Islet precursor cell (in vitro differentiated cells): ENCODE measurements around the gene ROBO3.
A peak's percentile ranks its signal among the peaks of the same experiment; 100 is the strongest.

ENCODE experiments used
- DNase-seq: peaks from one replicate; pipeline ENCODE4 v3.0.0-alpha.2; 2018

ROBO3 gene

DNA sequence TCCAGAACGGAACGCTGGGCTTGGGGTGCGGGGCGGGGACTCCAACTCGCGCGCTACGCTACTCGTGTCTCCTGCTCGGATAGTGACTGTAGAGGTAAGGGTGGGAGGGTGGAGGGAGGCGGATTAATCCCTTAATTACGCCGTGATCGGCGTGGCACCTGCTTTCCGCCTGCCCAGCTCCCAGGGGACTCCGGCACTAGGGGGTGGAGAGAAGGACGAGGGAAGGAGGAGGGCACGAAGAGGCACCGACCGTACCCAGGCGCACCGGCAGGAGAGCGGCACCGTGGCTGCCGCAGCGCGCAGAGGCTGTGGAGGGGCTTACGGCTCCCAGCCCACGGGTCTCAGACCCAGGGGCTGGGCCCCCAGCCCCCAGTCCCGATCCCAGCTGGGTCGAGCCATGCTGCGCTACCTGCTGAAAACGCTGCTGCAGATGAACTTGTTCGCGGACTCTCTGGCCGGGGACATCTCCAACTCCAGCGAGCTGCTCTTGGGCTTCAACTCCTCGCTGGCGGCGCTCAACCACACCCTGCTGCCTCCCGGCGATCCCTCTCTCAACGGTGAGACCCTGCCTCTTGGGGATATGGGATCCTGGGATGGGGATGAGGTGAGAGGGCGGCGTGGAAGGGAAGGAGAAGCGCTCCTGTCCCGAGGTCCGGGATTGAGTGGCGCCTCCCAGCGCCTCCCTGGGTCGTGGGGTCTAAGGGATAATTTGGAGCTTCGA, at the start of gene ROBO3:
Gene ROBO3, plus strand, starts transcription at position 252 of the 721 bp plus-strand sequence. Its CDS starts 146 bp downstream, at position 398.
- peak; percentile 50 for DNase-seq

DNA sequence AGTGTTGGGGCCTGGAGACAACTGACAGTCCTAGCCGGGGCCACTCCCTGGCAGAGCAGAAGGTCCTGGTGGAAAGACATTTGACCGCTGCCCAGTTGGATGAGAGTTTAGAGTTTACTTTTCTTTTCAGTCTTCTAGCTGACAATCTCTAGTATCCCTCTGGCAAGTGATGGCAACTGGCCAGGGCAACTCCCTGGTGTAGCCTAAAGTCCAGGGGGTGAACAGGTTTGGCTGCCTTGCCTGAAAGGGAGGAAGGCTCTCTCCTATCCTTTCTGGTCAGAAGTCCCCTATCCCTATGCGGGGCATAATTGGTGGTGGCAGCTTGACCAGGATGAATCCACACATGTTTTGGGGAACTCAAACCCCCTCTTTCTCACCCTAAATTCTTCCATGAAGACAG, 48.2 kb upstream of the ROBO3 start:
- no peak for DNase-seq

GRCh38 chr11:124821995-124822730, 43.1 kb upstream of the ROBO3 start:
- no peak for DNase-seq

GRCh38 chr11:124823512-124824376, 41.5 kb upstream of the ROBO3 start:
- DNase-seq, result peak; percentile 11

- DNase-seq, result no peak
Observed at GRCh38 chr11:124825876-124826275, 39.4 kb upstream of the ROBO3 start.

DNA sequence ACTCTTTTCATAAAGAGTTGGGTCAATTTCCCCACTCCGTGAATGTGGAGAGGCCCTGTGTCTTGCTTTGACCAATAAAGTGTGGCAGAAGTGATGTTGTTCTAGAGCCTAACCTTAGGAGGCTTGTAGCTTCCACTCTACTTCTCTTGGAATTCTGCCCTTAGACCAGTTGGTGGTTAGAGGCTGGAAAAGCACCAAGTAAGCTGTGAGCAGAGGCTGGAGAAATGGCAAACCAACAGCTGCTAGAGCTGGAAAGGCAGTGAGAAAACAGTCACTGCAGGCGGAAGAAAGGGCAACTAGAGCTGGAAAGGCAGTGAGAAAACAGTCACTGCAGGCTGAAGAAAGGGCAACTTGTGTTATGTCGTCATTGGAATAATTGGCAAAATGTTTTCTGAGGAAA, 35.2 kb upstream of the ROBO3 start:
- no peak for DNase-seq

DNA sequence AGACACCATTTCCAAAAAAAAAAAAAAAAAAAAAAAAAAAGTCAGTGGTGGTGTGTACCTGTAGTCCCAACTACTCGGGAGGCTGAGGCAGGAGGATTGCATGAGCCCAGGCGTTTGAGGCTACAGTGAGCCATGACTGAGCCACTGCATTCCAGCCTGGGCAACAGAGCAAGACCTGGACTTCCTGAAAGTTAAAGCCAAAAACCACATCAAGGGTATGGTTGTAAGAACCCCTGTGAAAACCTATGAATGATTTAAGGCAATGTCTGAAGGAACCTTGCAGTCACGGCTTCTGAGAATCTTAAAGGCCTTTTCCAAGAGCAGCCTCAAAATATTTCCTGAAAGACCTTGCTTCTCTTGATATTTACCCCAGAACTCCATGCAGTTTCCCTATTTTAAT, 34.5 kb upstream of the ROBO3 start:
- DNase-seq, result no peak

DNA sequence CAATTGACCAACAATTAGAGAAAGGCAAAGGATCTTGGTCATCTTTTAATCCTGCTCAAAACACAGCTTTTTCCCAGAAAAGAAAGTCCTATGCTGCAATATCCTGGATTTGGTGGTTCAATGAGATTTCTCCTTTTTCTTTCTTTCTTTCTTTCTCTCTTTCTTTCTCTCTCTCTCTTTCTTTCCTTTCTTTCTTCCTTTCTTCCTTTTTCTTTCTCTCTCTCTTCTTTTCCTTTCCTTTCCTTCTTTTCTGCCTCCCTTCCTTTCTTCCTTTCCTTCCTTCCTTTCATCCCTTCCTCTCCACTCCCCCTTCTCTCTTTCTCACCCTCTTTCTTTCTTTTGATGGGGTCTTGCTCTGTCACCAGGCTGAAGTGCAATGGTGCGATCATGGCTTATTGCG, 33.3 kb upstream of the ROBO3 start:
- DNase-seq, result no peak

DNA sequence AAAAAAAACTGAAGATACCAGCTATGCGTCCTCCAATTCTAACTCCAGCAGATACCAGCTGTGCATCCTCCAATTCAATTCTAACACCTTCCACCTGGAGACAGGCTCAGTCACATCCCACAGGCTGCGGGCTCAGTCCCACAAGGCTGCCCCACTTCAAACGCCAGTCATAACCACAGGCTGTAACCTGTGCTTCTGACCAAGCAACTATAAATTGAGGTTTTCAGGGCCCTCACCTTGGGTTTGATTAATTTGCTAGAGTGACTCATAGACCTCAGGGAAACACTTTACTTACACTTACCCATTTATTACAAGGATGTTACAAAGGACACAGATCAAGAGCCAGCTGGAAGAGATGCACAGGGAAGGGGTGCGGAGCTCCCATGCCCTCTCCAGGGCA, 32.7 kb upstream of the ROBO3 start:
- no peak for DNase-seq

- no peak for DNase-seq
Observed at GRCh38 chr11:124834526-124835180, 30.6 kb upstream of the ROBO3 start.

DNA sequence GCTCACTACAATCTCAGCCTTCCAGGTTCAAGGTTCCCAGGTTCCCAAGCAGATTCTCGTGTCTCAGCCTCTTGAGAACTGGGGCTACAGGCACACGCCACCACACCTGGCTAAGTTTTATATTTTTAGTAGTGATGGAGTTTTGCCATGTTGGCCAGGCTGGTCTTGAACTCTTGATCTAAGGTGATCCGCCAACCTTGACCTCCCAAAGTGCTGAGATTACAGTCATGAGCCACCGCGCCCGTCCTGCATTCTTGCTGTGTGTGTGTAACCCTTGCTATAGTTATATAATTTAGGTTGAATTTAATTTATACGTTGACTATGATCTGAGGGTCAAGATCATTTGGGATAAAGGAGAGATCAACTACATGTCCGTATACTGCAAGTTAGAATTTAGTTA, 29.3 kb upstream of the ROBO3 start:
- no peak for DNase-seq

GRCh38 chr11:124837491-124837856, 27.8 kb upstream of the ROBO3 start:
- peak; percentile 69 for DNase-seq

- DNase-seq, result no peak
Observed at GRCh38 chr11:124838805-124839127, 26.5 kb upstream of the ROBO3 start.

- peak; percentile 66 for DNase-seq
Observed at GRCh38 chr11:124839128-124839971, 25.9 kb upstream of the ROBO3 start.

- no peak for DNase-seq
Observed at GRCh38 chr11:124839972-124840621, 25.1 kb upstream of the ROBO3 start.

DNA sequence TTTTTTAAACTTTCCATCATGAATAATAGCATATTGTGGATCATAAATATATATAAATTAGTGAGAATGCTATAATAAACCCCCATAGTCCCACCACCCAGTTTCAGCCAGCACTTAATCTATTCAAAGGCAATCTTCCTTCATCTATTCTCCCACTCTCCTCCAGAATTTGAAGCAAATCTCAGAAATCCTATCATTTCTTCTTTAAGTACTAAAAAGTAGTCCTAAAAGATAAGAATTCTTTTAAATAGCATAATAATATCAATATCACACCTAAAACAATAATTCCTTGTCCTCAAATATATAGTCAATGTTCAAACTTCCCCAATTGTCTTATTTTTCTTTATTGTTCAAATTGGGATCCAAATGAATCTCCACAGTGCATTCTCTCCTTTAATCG, 24.6 kb upstream of the ROBO3 start:
- DNase-seq, result no peak

DNA sequence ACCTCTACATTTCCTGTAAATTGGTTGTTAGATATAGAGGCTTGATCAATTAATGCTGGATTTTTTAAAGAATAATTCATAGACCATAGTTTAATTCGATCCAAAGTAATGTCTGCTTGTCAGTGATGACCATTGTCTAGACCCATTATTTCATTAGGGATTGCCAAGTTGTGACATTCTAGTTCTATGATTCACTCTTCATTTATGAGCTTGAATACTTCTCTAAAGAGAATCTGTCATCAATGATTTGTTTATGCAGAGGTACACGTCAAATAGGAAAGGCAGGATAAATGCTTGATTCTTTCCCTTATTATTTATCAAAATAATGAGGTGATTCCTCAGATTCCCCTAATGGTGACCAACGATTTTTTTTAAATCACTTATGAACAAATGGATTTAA, 24.0 kb upstream of the ROBO3 start:
- no peak for DNase-seq

GRCh38 chr11:124841840-124842239, 23.4 kb upstream of the ROBO3 start:
- DNase-seq, result no peak

DNA sequence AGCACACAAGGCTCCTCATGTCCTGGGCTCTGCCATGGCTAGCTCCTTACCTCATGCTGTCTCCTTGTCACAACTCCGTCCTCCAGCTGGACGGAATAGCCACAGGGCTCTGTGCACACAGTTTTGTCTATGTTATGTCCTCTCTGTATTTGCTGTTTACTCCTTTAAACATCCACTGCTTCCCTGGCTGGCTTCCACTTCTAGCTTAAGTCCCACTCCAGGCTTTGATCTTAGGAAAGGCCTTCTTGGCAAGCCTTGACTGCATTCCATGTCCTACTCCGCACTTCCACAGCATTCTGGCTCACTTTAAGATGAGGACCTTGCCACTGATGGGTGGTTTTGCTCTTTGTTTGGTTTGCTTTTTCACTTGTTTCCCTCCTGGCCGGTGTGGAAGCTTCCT, 22.9 kb upstream of the ROBO3 start:
- no peak for DNase-seq

- no peak for DNase-seq
Observed at GRCh38 chr11:124843616-124843910, 21.7 kb upstream of the ROBO3 start.

- DNase-seq, result no peak
Observed at GRCh38 chr11:124844664-124845079, 20.6 kb upstream of the ROBO3 start.
